Measurements from ENCODE around the gene BCOR.

The BCOR gene

DNA sequence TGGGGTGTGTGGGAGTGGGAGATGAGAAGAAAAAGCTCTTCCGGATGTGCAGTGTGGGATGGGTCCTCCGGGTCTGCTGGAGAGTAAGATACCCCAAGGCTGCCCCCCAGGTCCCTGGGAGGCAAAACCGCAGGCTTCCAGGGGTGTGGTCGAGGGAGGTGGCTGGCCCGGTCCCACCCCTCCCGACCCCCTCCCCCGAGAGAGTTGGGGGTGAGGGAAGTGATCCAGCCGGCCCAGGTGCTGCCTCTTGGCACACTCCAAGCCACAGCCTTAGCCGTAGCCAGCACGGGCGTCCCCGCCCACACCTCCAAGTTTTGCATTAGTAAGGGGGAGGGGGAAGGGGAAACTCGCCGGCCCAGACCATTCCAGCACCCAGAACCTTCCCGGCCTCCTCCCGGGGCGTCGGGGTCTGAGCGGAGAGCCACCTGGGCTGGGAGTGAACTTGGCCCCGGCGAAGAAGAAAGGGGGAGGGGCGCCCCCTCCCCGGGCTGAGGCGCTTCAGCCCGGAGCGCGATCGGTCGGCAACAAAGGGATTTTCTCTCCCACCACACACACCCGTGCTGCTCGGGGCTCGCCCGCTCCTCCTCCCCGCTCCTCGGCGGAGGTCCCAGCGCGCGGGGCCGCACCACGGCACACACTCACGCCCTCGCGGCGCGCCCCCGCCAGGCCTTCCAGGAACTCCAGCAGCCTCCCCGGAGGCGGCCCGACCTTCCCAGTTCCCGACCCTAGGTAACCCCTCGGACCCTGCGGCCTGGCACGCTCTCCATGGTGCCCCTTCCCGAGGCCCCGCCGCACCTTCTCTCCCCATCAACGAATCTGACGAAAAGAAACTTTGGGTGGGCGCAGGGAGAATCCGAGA lies 14.4 kb downstream of the BCOR start:
- no peak for DNase-seq

GRCh38 chrX:40082447-40083119 lies 15.2 kb downstream of the BCOR start:
- no peak for DNase-seq

- DNase-seq: no peak
Observed at GRCh38 chrX:40081679-40082068, 16.1 kb downstream of the BCOR start.

GRCh38 chrX:40080894-40081678 lies 16.7 kb downstream of the BCOR start:
- no peak for DNase-seq

- no peak for DNase-seq
Observed at GRCh38 chrX:40079572-40079971, 18.2 kb downstream of the BCOR start.

DNA sequence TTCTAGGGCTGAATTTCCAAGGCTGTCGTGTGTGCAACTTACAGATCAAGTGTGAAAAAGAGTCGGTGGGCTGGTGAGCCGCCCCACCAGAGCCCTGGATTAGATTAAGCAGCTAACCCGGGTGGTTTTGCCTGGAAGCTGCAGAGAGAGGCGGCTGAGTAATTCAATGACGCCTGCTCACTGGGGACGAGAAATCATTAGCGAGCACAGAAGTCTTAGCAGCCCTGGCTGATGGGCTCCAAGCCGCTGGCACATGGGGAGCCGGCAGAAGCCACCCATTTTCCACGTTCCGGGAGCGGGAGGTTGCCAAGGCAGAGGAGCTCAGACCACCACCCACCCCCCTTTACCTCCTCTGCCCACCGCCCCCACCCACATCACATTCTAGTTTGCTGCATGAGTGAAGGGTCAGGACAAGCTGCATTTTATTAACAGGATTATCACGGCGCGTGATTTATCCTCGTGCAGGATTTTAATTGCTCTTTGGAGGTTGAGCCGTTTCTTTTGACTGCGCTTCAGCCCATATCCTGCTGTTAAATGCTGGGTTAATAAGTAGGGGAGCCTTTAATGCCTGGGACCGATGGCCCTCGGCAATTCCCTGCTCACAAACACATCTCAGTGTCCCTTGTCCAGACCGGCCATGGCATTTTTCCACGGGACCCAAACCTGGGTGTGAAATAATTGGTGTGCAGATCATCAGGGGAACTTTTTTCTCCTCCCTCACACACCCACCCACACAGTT lies 19.1 kb downstream of the BCOR start:
- no peak for DNase-seq

- no peak for DNase-seq
Observed at GRCh38 chrX:40077906-40078305, 19.9 kb downstream of the BCOR start.

DNA sequence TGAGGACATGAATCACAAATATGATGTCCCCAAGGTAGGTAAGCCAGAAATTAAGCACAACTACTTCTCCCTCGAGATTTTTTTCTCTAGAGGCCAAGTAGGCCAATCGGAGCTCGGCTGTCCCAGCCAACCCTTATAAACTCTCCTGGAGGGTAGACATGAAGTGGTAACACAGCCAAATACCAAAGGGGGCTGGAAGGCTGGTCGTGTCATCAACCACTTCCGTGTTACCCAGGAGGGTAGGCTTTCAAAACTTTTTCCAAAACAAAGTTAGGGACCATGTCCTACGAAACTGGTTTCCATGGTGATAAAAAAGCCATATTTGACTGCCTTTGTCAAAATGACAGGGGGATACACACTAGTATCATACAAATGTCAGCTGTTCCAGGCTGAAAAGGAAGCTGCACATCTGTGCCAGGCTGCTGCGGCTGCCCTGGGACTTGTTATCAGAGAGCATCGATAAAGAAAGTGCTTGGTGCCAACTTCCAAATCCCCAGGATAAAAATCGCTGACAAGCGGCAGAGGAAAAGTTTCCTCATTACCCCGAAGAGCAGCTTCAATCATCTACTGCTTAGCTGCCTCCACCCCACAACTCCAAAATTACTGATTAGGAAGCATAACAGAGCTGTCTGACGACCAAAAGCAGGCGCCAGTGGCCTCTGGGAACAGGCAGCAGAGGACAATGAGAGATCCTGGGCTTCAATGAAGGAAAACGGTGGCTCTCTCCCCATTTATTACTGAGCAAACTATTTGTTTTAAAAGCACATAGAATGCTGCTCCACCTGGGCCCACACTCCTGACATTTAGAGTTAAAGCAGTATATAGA lies 20.8 kb downstream of the BCOR start:
- no peak for DNase-seq

DNA sequence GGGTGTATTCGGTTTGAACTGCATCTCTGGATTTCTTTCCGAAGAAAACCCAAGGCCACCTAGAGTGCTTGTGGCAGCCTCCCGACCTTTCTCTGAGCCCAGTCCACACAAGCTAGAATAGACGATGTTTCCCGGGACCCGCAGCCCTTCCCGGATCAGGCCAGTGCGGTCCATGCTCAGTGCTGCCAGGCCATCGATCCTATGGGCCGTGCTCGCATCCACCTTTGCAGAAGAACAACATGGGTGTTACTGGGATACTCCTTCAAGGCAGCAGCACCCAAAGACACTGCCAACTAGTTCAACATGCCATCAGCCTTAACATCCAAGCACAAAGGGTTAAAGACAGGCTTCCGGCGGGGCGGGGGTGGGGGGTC lies 22.8 kb downstream of the BCOR start:
- no peak for DNase-seq

DNA sequence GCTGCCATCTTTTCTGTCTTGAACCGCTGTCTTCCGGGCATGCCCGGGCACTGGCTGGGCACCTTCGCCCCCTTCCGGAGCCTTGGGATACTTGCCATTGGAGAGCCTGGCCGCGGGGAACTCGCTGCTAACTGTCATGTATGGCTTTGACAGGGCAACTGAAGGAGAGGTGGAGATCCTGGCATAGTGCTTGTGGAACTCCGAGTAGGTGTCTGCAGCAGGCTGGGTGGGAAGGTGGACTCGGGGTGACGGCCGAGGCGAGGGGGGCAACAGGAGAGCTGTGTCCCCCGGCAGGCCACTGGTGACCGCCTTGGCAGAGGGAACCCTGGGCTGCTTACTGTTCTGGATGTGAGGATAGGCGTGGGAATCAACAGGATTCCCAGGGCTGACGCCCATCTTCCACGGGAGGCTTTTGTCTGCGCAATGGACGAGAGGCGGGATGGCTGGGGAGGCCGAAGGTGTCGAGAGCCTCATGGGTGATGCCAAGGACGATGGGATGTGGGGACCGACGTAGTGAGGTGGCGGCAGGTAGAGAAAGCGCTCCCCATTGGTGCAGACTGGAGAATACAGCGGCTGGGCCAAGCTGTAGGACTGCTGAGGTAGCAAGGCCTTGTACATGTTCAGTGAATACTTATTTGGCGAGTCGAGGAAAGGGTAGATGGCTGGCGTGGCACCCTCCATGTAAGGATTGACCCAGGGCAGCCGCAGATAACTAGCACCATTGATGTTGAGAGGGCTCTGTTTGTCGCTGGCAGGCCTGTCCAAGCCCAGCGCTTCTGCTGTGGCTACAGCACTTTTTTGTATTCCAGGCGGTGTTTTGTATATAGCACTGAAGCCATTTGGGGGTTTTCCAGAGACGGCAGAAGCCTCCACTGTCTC lies 23.4 kb downstream of the BCOR start:
- DNase-seq: no peak

DNA sequence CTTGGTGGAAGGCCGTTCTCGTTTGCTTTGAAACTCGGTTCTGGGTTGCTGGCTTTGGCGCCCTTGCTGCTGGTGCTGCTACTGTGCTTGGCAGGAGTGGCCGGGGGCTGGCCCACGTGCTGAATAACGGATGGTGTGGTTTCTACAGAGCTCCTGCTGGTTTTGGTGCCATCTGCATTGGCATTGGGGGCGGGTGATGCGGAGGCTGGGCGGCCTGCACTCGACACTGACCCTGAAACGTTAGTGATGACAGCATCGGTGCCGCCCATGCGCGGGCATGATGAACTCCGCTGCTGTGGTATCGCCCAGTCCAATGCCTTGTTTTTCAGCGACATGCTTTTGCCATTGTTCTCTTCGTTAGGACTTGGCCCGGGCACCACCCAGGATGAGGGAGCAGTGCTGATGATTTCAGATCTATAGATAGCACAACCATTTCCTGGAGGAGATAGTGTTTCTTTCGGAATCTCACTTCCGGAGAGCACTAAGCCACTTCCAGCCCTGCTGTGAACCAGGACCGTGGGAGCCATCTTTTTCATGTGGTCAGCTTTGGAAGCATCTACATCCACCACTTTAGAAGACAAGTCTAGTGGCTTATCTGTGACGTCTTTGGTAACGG lies 24.2 kb downstream of the BCOR start:
- DNase-seq: no peak

GRCh38 chrX:40072246-40072645 lies 25.5 kb downstream of the BCOR start:
- no peak for DNase-seq

DNA sequence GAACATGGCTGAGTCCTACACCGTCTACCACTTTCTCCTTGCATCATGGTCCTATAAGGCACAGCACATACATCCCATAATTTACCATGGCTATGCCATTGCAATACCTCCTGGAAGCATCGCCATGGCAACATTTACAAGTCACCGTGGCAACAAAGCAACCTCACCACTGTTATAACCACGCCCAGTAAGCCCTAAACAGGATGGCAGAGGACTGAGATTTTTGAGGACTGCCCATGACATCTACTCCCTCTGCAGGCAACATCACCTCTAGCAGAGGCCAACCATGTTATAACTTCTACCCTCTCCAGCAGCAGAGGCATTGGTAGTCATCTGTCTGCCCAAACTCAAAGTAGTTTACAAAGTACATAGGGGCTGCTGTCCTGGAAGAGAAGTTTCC lies 29.7 kb downstream of the BCOR start:
- no peak for DNase-seq

DNA sequence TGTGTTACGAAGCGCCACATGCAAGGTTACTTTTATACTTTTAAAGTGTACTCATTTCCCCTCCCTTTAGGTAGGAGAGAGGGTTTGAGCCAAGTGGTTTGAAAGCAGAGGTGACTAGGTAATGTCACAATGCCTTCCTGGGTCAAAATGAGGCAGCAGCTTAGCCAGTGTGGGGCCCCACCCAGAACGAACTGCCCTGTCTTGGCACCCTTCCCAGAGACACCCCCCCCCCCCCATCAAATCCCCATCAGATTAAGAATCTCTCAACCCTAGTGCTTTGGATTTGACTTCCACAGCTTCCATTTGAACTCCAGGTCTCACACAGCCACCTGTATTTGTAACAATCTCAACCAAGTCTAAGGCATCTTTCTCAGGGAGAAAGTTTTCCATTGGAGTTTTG lies 31.1 kb downstream of the BCOR start:
- no peak for DNase-seq

- DNase-seq: no peak
Observed at GRCh38 chrX:40065296-40066046, 32.3 kb downstream of the BCOR start.

DNA sequence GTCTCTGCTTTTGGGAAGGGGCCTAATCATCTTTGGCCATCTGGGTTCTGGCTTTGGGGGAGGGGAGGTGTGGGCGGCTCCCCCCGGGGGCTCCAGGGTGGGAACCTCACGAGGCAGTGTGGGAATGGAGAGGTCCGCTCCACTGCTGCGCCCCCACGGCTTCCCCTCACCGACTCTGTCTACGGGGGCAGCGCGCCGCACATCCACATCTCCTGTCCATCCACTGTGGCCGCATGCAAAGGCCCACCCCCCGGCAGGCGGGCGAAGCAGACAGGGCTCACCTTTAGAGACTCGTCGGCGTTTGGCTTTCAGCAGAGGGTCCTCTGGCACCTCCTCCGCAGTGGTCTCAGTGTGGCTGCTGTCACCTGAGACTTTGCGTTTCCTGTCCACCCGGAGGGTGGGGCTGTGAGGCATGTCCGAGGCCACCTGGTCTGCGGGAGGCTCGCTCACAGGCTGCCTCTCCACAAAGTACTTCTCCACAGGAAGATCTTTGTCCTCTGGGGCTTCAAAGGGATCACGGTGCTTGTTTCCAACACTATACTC lies 33.6 kb downstream of the BCOR start:
- DNase-seq: peak; percentile 85

DNA sequence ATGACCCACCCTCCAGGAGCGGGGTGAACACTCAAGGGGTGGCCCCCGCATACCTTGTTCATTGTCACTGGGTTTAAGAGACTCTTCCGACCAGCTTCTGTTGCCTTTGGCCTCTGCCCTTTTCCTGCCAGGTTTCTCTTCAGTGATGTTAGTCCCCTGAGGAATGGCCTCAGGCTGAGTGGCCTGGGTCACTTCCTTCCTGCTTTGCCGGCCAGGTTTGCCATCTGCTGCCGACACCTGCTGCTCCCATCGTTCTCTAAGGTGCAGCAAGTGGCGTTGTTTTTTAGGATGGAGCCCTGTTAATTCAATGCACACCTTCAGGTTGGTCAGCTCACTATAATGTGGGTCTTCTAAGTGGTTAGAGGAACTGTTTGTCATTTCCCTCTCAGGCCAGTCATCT lies 34.2 kb downstream of the BCOR start:
- no peak for DNase-seq

GRCh38 chrX:40062525-40063155 lies 35.1 kb downstream of the BCOR start:
- no peak for DNase-seq
